HEK293T (cell line): Measurements from ENCODE around the gene SGIP1.

Source experiments
- CTCF ChIA-PET: fragments of 350-600 bp; formaldehyde crosslinking; extraction: SDS; loops from one replicate; lab custom pipeline; 2021; ENCODE audit warnings: antibody characterized with exemption, inconsistent platforms; lab: Yijun Ruan, JAX
- POLR2A ChIA-PET: fragments of 350-600 bp; formaldehyde crosslinking; extraction: SDS; loops from one replicate; lab custom pipeline; 2020; ENCODE audit warnings: antibody characterized with exemption, inconsistent platforms; lab: Yijun Ruan, JAX
- DNase-seq: peaks from one replicate; pipeline ENCODE4 v3.0.0; 2012; ENCODE audit warnings: mixed read lengths; ENCODE audit errors: extremely low spot score
- ARNT ChIP-seq: fragments of 450-650 bp; IDR thresholded peaks from 2 replicates; pipeline ENCODE4 v1.6.1; 2017; ENCODE audit warnings: mild to moderate bottlenecking
- BHLHE40 ChIP-seq: fragments of 450-650 bp; IDR thresholded peaks from 2 replicates; pipeline ENCODE4 v1.6.1; 2016; ENCODE audit warnings: mild to moderate bottlenecking, moderate library complexity, borderline replicate concordance
- CTBP1 ChIP-seq: fragments of 450-650 bp; IDR thresholded peaks from 2 replicates; pipeline ENCODE4 v1.6.1; 2016; ENCODE audit warnings: borderline replicate concordance
- FOXA1 ChIP-seq: fragments of 450-650 bp; IDR thresholded peaks from 2 replicates; pipeline ENCODE4 v1.6.1; 2016; ENCODE audit warnings: mild to moderate bottlenecking
- FOXK2 ChIP-seq: fragments of 450-650 bp; IDR thresholded peaks from 2 replicates; pipeline ENCODE4 v1.6.1; 2016; ENCODE audit warnings: mild to moderate bottlenecking
- FOXM1 ChIP-seq: fragments of 450-650 bp; IDR thresholded peaks from 2 replicates; pipeline ENCODE4 v1.6.1; 2017; ENCODE audit warnings: mild to moderate bottlenecking, borderline replicate concordance
- HDGF ChIP-seq: fragments of 450-650 bp; IDR thresholded peaks from 2 replicates; pipeline ENCODE4 v1.6.1; 2017; ENCODE audit warnings: antibody characterized with exemption, borderline replicate concordance
- L3MBTL2 ChIP-seq: fragments of 450-650 bp; conservative IDR thresholded peaks from 2 replicates; pipeline ENCODE4 v1.6.1; 2016; ENCODE audit warnings: mild to moderate bottlenecking
- LEF1 ChIP-seq: fragments of 450-650 bp; IDR thresholded peaks from 2 replicates; pipeline ENCODE4 v1.6.1; 2017; ENCODE audit warnings: mild to moderate bottlenecking, borderline replicate concordance
- NFRKB ChIP-seq: fragments of 450-650 bp; IDR thresholded peaks from 2 replicates; pipeline ENCODE4 v1.6.1; 2016; ENCODE audit warnings: mild to moderate bottlenecking, moderate library complexity
- SP1 ChIP-seq: fragments of 450-650 bp; IDR thresholded peaks from 2 replicates; pipeline ENCODE4 v1.6.1; 2017
- SUZ12 ChIP-seq: fragments of 450-650 bp; IDR thresholded peaks from 2 replicates; pipeline ENCODE4 v1.6.1; 2016; ENCODE audit warnings: mild to moderate bottlenecking
- TARDBP ChIP-seq: fragments of 450-650 bp; IDR thresholded peaks from 2 replicates; pipeline ENCODE4 v1.6.1; 2016
- ZNF384 ChIP-seq: fragments of 450-650 bp; IDR thresholded peaks from 2 replicates; pipeline ENCODE4 v1.6.1; 2016
- TF ChIP-seq, protein P1 (sequence below): fragments of 450-650 bp; IDR thresholded peaks from 2 replicates; pipeline ENCODE4 v1.6.1; 2016

The SGIP1 gene

DNA sequence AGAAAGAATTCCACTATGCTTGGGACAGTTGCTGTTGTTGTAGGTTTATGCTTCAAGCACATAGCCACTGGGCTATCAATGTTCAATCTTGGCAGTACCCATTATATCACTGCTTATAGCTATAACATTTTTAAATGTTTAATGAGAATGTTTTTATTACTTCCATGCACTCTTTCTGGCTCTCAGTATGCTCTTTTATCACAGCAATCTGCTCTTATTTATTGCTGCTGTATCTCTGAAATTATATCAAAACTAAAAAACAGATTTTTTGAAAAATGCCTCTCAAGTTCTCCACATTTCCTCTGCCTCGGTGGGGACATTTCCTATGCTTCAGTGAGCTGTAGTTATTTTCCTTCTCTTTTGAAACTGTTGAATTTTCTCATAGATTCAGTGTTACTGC, 5.4 kb upstream of the SGIP1 start:
- ChIA-PET POLR2A (no interaction called here), CTCF (no interaction called here)
- TF ChIP-seq FOXK2 (no peak), BHLHE40 (no peak), FOXA1 (no peak), NFRKB (no peak)
- no peak for DNase-seq

DNA sequence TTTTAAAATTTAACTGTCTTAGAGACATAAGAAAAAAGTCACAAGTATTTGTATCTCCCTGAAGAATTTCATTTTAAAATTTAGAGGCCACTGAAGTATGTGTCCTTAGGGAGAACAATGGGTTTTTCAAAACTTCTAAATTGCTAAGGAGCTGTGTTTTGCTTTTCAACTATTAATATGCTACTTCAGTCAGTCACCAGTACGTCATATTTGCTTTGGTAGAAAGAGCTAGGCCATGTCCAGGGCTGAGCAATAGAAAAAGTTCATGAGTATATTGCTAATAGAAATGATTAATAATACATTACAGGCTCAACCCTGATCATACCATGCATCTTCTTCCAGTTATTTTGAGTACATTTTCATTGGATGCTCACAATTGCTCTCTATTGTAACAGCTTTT, 1.7 kb upstream of the SGIP1 start:
- CTCF ChIA-PET: no interaction called here
- POLR2A ChIA-PET: no interaction called here
- no peak for DNase-seq
- TF ChIP-seq TARDBP: no peak
- TF ChIP-seq FOXK2: no peak
- no peak for TF ChIP-seq LEF1
- TF ChIP-seq ZNF384: no peak
- TF ChIP-seq SP1: no peak
- no peak for TF ChIP-seq CTBP1
- TF ChIP-seq ARNT: no peak

DNA sequence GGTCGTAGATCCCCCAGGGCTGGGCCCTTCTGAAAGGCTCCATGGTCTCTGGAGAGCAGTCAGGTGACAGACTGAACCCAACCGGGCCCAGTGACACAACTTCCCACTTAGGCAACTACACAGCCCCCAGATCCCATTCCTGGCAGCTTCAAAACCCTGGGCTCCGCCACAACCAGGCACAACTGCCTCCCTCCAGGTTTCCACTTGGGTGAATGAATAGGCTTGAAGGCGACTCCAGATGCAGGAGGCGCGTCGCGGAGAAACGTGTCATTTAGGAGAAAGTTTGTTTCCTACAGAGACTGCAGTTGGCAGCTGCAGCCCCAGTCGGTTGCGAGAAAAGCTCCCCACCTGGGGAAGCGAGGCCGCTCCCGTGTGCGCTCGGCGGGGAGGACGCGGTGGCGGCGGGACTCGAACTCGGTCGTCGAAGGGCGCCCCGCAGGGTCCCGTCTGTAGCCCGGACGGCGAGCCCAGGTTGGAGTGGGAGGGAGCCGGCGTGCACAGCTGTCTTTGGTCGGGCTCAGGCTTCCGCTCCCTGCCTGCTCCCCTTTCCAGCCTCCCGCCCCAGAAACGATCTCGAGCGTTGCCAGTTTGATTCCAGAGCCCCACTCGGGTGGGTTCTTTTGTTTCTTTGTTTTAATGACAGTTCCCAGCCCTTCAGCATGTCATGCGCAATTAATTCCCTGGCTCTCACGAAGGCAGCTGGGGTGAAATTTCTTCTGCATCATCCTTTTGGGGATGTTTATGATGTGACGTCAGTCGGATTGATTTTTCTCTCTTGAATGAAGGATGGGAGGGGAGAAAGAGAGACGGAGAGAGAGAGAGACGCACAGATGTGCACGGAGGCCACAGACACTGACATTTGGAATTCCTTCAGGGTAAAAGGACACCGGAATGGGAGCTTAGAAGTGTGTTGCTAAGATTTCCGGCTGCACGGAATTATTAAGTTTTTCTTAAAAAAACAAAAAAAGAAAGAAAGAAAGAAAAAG, 862 bp upstream of the SGIP1 start:
- TF ChIP-seq SP1: no peak
- no peak for TF ChIP-seq HDGF
- ChIA-PET POLR2A (no interaction called here), CTCF (no interaction called here)
- no peak for DNase-seq

DNA sequence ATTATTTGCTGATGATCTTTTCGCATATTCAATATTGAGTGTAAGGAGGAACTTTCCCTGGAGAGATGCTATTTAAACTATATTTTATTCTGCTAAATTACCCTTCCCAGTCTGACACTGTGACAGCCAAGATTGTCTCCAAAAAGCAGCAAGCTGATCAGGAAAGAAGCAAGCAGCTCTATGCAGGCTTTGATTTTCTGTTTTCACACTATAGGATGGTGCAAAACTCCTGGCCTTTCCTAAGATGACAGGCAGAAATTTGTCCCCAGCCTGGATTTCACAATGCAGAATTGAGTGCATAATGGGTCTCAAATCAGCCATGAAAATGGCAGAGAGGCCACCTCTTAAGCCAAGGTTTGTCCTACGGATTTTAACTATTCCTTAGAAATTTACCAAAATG, 1.1 kb downstream of the SGIP1 start:
- no peak for DNase-seq
- CTCF ChIA-PET: no interaction called here
- no peak for TF ChIP-seq CTBP1
- TF ChIP-seq LEF1: no peak
- POLR2A ChIA-PET: no interaction called here

DNA sequence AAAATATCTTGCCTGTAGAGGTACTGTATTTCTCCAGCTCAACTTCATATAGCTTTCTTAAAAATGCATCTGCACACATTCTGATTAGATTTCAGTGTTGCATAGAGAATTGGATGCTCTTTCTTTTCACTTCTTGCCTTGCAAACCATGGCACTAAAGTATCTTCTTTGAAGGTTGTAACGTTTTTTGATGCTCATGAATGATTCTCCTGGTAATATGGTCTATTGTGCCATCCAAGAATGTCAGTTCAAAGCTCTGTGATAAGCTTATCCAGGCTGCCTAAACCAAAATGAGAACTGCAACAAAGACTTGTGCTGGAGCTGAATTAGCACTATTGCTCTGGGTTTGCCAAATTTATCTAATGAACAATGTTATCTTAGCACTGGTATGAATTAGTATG, 1.9 kb downstream of the SGIP1 start:
- no peak for TF ChIP-seq TARDBP
- TF ChIP-seq SP1: no peak
- no peak for TF ChIP-seq CTBP1
- ChIA-PET POLR2A (no interaction called here), CTCF (interaction anchor here (0.9 kb wide), 1 partner anchor 9 kb away, joined by 3 read pairs; no protein-coding TSS in a partner anchor)
- no peak for DNase-seq

DNA sequence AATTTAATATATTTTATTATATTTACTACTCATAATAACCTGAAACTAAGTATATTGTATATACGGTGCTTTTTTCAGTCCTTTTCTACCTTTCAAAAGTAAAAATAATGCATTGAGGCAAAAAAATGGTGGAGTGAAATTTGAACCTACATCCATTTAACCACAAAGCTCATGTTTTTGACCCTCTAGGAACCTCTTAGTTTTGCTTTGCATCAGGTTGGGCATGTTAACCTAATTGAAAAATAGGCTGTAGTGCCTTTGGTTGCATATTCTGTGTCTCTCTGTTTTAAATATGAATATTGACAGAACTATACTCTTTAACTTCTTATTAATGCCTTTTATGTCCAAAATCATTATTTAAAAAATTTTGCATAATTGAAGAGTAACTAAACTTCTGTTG, 3.8 kb downstream of the SGIP1 start:
- CTCF ChIA-PET: no interaction called here
- no peak for DNase-seq
- POLR2A ChIA-PET: no interaction called here
- no peak for TF ChIP-seq L3MBTL2
- TF ChIP-seq, protein P1, sequence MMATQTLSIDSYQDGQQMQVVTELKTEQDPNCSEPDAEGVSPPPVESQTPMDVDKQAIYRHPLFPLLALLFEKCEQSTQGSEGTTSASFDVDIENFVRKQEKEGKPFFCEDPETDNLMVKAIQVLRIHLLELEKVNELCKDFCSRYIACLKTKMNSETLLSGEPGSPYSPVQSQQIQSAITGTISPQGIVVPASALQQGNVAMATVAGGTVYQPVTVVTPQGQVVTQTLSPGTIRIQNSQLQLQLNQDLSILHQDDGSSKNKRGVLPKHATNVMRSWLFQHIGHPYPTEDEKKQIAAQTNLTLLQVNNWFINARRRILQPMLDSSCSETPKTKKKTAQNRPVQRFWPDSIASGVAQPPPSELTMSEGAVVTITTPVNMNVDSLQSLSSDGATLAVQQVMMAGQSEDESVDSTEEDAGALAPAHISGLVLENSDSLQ: no peak

DNA sequence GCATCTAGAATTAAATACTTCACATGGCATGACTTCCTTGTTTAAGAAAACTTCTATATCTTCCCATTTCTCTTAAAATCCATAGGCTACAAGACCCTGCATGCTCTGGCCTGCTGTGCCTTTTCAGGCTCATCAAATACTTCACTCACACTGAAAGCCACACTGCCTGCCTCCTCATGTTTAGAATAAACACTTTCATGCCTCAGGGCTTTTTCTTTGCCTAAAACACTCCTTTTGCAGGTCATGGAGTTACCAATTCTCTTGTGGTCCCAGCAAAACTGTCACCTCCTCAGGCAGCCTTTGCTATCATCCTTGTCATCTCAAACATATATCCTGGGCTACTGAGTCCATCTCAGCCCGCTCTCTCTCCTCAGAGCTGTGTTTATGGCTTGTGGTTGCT, 5.5 kb downstream of the SGIP1 start:
- POLR2A ChIA-PET: no interaction called here
- CTCF ChIA-PET: no interaction called here
- no peak for TF ChIP-seq FOXK2
- no peak for TF ChIP-seq LEF1
- no peak for TF ChIP-seq FOXA1

DNA sequence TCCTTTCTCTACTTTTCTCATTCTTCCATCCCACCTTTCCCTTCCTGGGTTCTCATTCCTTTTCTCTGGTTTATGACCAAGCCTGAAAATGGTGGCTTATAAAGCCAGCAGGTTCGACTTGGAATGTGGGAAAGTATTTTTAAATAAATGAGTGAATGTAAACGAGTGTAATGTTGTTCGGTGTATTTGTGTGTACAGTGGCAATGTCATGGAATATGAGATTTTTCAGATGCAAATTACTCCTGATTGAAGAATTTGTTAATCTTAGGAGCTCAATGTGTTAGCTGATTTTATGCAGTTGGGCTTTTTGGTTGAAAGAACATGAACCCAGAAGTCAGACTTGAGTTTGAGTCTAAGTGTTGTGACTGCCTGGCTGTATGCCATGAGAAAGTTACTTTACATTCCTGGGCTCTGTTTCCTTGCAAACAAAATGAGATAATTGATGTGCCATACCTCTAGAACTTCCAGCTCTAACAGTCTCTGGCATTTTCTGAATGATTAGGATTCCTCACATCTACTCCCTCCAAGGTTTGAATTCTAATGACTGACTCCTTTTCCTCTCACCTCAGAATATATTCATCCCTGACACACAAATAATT, 6.6 kb downstream of the SGIP1 start:
- ChIA-PET POLR2A (no interaction called here), CTCF (interaction anchor here (0.9 kb wide), 1 partner anchor 67 kb away, joined by 4 read pairs; no protein-coding TSS in a partner anchor)
- no peak for DNase-seq
- TF ChIP-seq FOXA1 (no peak), HDGF (no peak), ARNT (no peak), CTBP1 (no peak), ZNF384 (no peak), LEF1 (no peak), SUZ12 (no peak), NFRKB (no peak), SP1 (no peak), FOXM1 (no peak), FOXK2 (no peak), TARDBP (no peak), L3MBTL2 (no peak), BHLHE40 (no peak)
- TF ChIP-seq, protein P1: no peak

More for the DNA sequence above, 5.5 kb downstream of the SGIP1 start:
- no peak for DNase-seq
